Keratinocyte (primary cell): ENCODE measurements around the gene DUSP23. TPM values are rescaled to one million over a fixed set of nuclear protein-coding genes. Genes with fewer than 3 reads are reported as not detected.

Source experiments
- DNase-seq: peaks from one replicate; pipeline ENCODE4 v3.0.0-alpha.2; 2011; ENCODE audit warnings: low read depth, missing footprints, low spot score
- FAIRE-seq: peaks from 2 replicates; lab custom pipeline; 2011; peaks lifted over from hg19 to GRCh38; lab: Jason Lieb, UNC
- H2AFZ ChIP-seq: 2 replicates; pipeline ENCODE4 v1.6.0; 2012; ENCODE audit warnings: low read length, control low read depth, inconsistent platforms; ENCODE audit not compliant: control insufficient read depth
- H3K27ac ChIP-seq: 2 replicates; pipeline ENCODE4 v1.5.1; 2011; ENCODE audit warnings: low read length; ENCODE audit not compliant: control insufficient read depth, insufficient read depth
- H3K27me3 ChIP-seq: 3 replicates; pipeline ENCODE4 v1.6.0; 2011; ENCODE audit warnings: low read length; ENCODE audit not compliant: control insufficient read depth, insufficient read depth; ENCODE audit errors: extremely low read depth
- H3K36me3 ChIP-seq, 2 experiments: 2 replicates in 1 of 2; 3 replicates in 1 of 2; pipeline ENCODE4 v1.5.1; 2011; ENCODE audit warnings: low read length in 2 of 2, mild to moderate bottlenecking in 1 of 2; ENCODE audit not compliant: control insufficient read depth in 2 of 2, insufficient read depth in 2 of 2; ENCODE audit errors: extremely low read depth in 1 of 2
- H3K4me1 ChIP-seq: 3 replicates; pipeline ENCODE4 v1.5.1; 2011; ENCODE audit warnings: low read length; ENCODE audit not compliant: control insufficient read depth, insufficient read depth; ENCODE audit errors: extremely low read depth
- H3K4me2 ChIP-seq: 3 replicates; pipeline ENCODE4 v1.6.0; 2011; ENCODE audit warnings: low read depth, low read length; ENCODE audit not compliant: control insufficient read depth, insufficient read depth; ENCODE audit errors: extremely low read depth
- H3K4me3 ChIP-seq, 3 experiments: fragments of 200-600 bp in 1 of 3; sonication (generic) in 1 of 3; 2 replicates in 2 of 3; 3 replicates in 1 of 3; pipeline ENCODE4 v1.5.1; 2011 to 2016; ENCODE audit warnings: low read length in 3 of 3, mild to moderate bottlenecking in 3 of 3, control low read depth in 2 of 3, inconsistent platforms in 1 of 3, low read depth in 1 of 3, mixed read lengths in 1 of 3, mixed run types in 1 of 3, moderate library complexity in 1 of 3; ENCODE audit not compliant: control insufficient read depth in 2 of 3, insufficient read depth in 2 of 3; ENCODE audit errors: extremely low read depth in 1 of 3
- H3K79me2 ChIP-seq: 2 replicates; pipeline ENCODE4 v1.6.0; 2012; ENCODE audit warnings: low read length; ENCODE audit not compliant: control insufficient read depth, insufficient read depth
- H3K9ac ChIP-seq: 3 replicates; pipeline ENCODE4 v1.6.0; 2011; ENCODE audit warnings: low read length; ENCODE audit not compliant: control insufficient read depth, insufficient read depth; ENCODE audit errors: extremely low read depth
- H3K9me1 ChIP-seq: 3 replicates; pipeline ENCODE4 v1.6.0; 2011; ENCODE audit warnings: low read length; ENCODE audit not compliant: control insufficient read depth, insufficient read depth; ENCODE audit errors: extremely low read depth
- H3K9me3 ChIP-seq: 2 replicates; pipeline ENCODE4 v1.5.1; 2012; ENCODE audit warnings: low read depth, low read length; ENCODE audit not compliant: control insufficient read depth
- H4K20me1 ChIP-seq: 3 replicates; pipeline ENCODE4 v1.6.0; 2011; ENCODE audit warnings: low read length; ENCODE audit not compliant: control insufficient read depth, insufficient read depth; ENCODE audit errors: extremely low read depth
- EZH2 ChIP-seq: IDR thresholded peaks from one replicate; pipeline ENCODE4 v1.6.1; 2012; ENCODE audit warnings: inconsistent platforms, mild to moderate bottlenecking, low read length, moderate library complexity
- dilution Hi-C: fragments of 300-500 bp; cut with MboI; formaldehyde crosslinking; loops from one replicate; pipeline ENCODE4 v1.7.0; 2020; ENCODE audit warnings: low sequenced_read_pairs; ENCODE audit not compliant: extremely low pct_ligation_motif_present
- polyA plus RNA-seq, 5 experiments: library from polyadenylated mRNA; depleted of rRNA in 3 of 5; stranded (reverse) in 3 of 5; stranded (forward) in 1 of 5; unstranded in 1 of 5; fragments of >200 nt; gene quantifications; 1 replicate in 1 of 5; 2 replicates in 3 of 5; 3 replicates in 1 of 5; pipeline versions ENCODE4 v1.2.1 to v1.2.3, GENCODE V29; 2011 to 2012; ENCODE audit warnings: missing spikeins in 2 of 5, low read depth in 1 of 5, low replicate concordance in 1 of 5
- TF ChIP-seq, protein P1 (sequence below), 3 experiments: IDR thresholded peaks in 1 of 3; conservative IDR thresholded peaks in 1 of 3; optimal IDR thresholded peaks in 1 of 3; 2 replicates in 2 of 3; 3 replicates in 1 of 3; pipeline versions ENCODE3 to v1.5.1; 2011; ENCODE audit warnings: low read length in 3 of 3, mild to moderate bottlenecking in 3 of 3, moderate library complexity in 2 of 3, control low read depth in 1 of 3, inconsistent platforms in 1 of 3; ENCODE audit not compliant: insufficient read depth in 2 of 3; ENCODE audit errors: extremely low read depth in 1 of 3

The DUSP23 gene
- polyA plus RNA-seq, 1 donor (not counting 4 experiments of a cell fraction or from before 2014, with no cell fraction given): 35.0 TPM

DNA sequence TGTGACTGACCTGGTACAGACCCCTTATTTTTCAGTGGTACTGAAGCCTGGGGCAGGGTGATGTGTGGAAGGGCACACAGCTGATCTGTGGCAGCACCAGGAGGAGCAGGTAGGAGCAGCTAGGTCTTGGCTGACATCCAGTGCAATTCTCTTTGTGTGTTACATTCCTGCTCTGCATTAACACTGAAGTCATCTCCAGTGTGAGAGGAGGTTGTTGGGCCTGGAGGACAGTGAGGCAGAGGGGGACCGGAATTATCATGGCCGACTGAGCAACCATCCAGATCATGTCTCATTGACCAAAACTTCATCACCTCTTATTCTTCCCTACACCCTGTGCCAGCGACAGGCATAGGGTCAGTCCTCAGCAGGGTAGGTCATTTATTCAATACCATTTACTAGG, 47.4 kb downstream of the DUSP23 start:
- no peaks in the 10 kb centered on the region for H4K20me1 ChIP-seq
- TF ChIP-seq EZH2: no peak
- TF ChIP-seq, protein P1, sequence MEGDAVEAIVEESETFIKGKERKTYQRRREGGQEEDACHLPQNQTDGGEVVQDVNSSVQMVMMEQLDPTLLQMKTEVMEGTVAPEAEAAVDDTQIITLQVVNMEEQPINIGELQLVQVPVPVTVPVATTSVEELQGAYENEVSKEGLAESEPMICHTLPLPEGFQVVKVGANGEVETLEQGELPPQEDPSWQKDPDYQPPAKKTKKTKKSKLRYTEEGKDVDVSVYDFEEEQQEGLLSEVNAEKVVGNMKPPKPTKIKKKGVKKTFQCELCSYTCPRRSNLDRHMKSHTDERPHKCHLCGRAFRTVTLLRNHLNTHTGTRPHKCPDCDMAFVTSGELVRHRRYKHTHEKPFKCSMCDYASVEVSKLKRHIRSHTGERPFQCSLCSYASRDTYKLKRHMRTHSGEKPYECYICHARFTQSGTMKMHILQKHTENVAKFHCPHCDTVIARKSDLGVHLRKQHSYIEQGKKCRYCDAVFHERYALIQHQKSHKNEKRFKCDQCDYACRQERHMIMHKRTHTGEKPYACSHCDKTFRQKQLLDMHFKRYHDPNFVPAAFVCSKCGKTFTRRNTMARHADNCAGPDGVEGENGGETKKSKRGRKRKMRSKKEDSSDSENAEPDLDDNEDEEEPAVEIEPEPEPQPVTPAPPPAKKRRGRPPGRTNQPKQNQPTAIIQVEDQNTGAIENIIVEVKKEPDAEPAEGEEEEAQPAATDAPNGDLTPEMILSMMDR (optimal IDR thresholded peaks at IDR 0.05 in 1 of 3, IDR thresholded peaks at IDR 0.05 in 1 of 3, conservative IDR thresholded peaks at IDR 0.05 in 1 of 3; ENCODE audit: extremely low read depth in 1 of 3, insufficient read depth in 2 of 3, low read length in 3 of 3): no peak
- H3K79me2 ChIP-seq: no peaks in the 10 kb centered on the region
- FAIRE-seq (peak; percentile 60), DNase-seq (no peak)
- dilution Hi-C loops: no loop called here
- H2AFZ ChIP-seq: no peak overlapping the region
- H3K27me3 ChIP-seq: peaks cover 6% of the 10 kb centered on the region
- no peaks in the 10 kb centered on the region for H3K9me3 ChIP-seq
- no peak overlapping the region for H3K4me2 ChIP-seq
- H3K4me3 ChIP-seq: no peak overlapping the region
- H3K9me1 ChIP-seq: no peaks in the 10 kb centered on the region
- no peak overlapping the region for H3K9ac ChIP-seq
- no peaks in the 10 kb centered on the region for H3K36me3 ChIP-seq
- peaks cover 12% of the 10 kb centered on the region for H3K4me1 ChIP-seq
- no peak overlapping the region for H3K27ac ChIP-seq

DNA sequence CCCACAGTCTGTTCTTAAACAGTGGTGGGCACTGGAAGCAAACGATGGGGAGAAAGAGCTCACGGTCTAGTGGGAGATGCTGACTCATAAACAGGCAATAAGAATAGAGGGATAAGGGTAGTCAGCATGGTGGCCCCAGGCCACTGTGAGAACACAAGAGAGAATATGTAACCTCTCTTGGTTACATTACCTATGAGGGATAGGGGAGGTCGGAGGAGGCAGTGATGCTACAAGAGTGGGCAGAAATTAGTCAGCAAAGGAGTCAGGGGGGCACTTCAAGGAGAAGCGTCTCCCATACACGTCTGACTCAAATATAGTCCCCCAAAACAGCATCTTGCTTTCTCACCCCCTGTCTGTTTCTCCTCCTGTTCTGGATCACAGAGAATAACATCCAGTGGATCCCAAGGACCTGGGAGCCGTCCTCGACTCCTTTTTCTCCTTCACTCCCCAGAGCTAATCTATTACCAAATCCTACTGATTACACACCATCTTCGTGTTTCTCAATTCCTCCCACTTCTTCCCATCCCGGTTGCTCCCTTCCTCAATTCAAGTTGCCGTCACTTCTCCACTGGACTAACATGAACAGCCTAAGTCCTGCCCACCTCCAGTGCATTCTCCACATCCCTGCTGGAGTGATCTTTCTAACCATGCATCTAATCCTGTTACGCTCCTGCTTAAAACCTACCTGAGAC, 48.0 kb downstream of the DUSP23 start:
- no peak for TF ChIP-seq EZH2
- TF ChIP-seq, protein P1 (optimal IDR thresholded peaks at IDR 0.05 in 1 of 3, IDR thresholded peaks at IDR 0.05 in 1 of 3, conservative IDR thresholded peaks at IDR 0.05 in 1 of 3; ENCODE audit: extremely low read depth in 1 of 3, insufficient read depth in 2 of 3, low read length in 3 of 3): no peak
- Histone ChIP-seq H3K36me3 (no peaks in the 10 kb centered on the region), H3K9ac (no peak overlapping the region), H3K4me3 (no peak overlapping the region), H3K27me3 (peaks cover under 1% of the 10 kb centered on the region), H3K9me3 (no peaks in the 10 kb centered on the region), H3K4me2 (no peak overlapping the region), H3K9me1 (no peaks in the 10 kb centered on the region), H4K20me1 (no peaks in the 10 kb centered on the region), H3K4me1 (peaks cover 6% of the 10 kb centered on the region), H2AFZ (no peak overlapping the region), H3K79me2 (no peaks in the 10 kb centered on the region), H3K27ac (no peak overlapping the region)
- FAIRE-seq: no peak
- DNase-seq: no peak
- dilution Hi-C loops: no loop called here
